ENCODE results near the gene HDAC4.

GRCh38 chr2:239291475-239292350, 109.1 kb downstream of the HDAC4 start:
- TF ChIP-seq CTCF (conservative IDR thresholded peaks at IDR 0.05; ENCODE audit: low read depth, low read length) (no peak), CEBPB (IDR thresholded peaks at IDR 0.05; ENCODE audit: low read depth, low read length) (no peak)

Data from IMR-90 (cell line).